Gastrocnemius medialis (tissue), 4 donors: ENCODE data around the gene CDK5RAP1. TPM values are rescaled to one million over a fixed set of nuclear protein-coding genes. Genes with fewer than 3 reads are reported as not detected.
"Not testable (repeated sequence)": the region's sequence is repeated elsewhere in the genome, so short reads cannot be mapped to it uniquely, and the experiment has no call there.

Experiments used
- ATAC-seq, 2 donors: fragments of 150-250 bp; one replicate each; pipeline ENCODE4 v1.9.1; 2016
- DNase-seq, 2 donors: peaks; one replicate each; pipeline ENCODE4 v3.0.0-alpha.2; 2019
- H3K27ac ChIP-seq, 4 donors: fragments of 200-600 bp; sonication (generic); 1 replicate in 1 of 4; 2 replicates in 3 of 4; pipeline ENCODE4 v1.5.1; 2016 to 2018; ENCODE audit warnings: mild to moderate bottlenecking in 2 of 4, moderate library complexity in 1 of 4
- H3K27me3 ChIP-seq, 3 donors: fragments of 200-600 bp; sonication (generic) in 2 of 3; 1 replicate in 1 of 3; 2 replicates in 2 of 3; pipeline versions ENCODE4 v1.5.1 to v1.6.0; 2016 to 2019; ENCODE audit warnings: mild to moderate bottlenecking in 1 of 3, moderate library complexity in 1 of 3
- H3K36me3 ChIP-seq, 2 donors: fragments of 200-600 bp; sonication (generic) in 1 of 2; one replicate each; pipeline ENCODE4 v1.5.1; 2017 to 2018
- H3K4me1 ChIP-seq, 2 donors: fragments of 200-600 bp; sonication (generic) in 1 of 2; one replicate each; pipeline ENCODE4 v1.5.1; 2016 to 2017; ENCODE audit warnings: mild to moderate bottlenecking in 2 of 2
- H3K4me3 ChIP-seq, 4 donors: fragments of 200-600 bp; sonication (generic) in 3 of 4; 1 replicate in 1 of 4; 2 replicates in 3 of 4; pipeline ENCODE4 v1.5.1; 2016 to 2019; ENCODE audit warnings: mild to moderate bottlenecking in 2 of 4
- H3K9me3 ChIP-seq, 3 donors: fragments of 200-600 bp; sonication (generic) in 2 of 3; 1 replicate in 1 of 3; 2 replicates in 2 of 3; pipeline ENCODE4 v1.5.1; 2016 to 2019
- CTCF ChIP-seq, 5 experiments: fragments of 450-650 bp in 3 of 5; fragments of 200-600 bp in 2 of 5; sonication (generic) in 2 of 5; IDR thresholded peaks in 4 of 5; conservative IDR thresholded peaks in 1 of 5; 1 replicate in 4 of 5; 2 replicates in 1 of 5; pipeline ENCODE4 v1.5.1; 2016 to 2019; ENCODE audit warnings: antibody characterized with exemption in 5 of 5, mild to moderate bottlenecking in 3 of 5, moderate library complexity in 3 of 5
- POLR2A ChIP-seq, 2 donors: fragments of 450-650 bp; IDR thresholded peaks; one replicate each; pipeline ENCODE4 v1.6.1; 2017; ENCODE audit warnings: antibody characterized with exemption in 2 of 2, mild to moderate bottlenecking in 2 of 2, moderate library complexity in 2 of 2
- in situ Hi-C, 4 donors: fragments of 200-750 bp; cut with MboI; loops; one replicate each; pipeline versions ENCODE4 v1.15.0 to v1.8.0; 2017; ENCODE audit warnings: low sequenced_read_pairs in 4 of 4
- intact Hi-C: fragments of 100-400 bp; cut with DNase I; formaldehyde crosslinking; loops from one replicate; pipeline ENCODE4 v1.15.1; 2023; ENCODE audit warnings: low total_unique reads
- total RNA-seq, 4 donors: library from RNA; depleted of rRNA; stranded (reverse); fragments of >200 nt; gene quantifications; one replicate each; pipeline versions ENCODE4 v1.1.0 to v1.2.3, GENCODE V29; 2016

The CDK5RAP1 gene
- total RNA-seq, 4 donors from 2014 or later = 23.2 to 27.6 (median 25.8) TPM

- ATAC-seq (peak; percentile 70), DNase-seq (peak; percentile 96 to 98)
- TF ChIP-seq CTCF (IDR thresholded peaks at IDR 0.05 in 4 of 5, conservative IDR thresholded peaks at IDR 0.05 in 1 of 5) (peak in 1 of 5 experiments; percentile 4), POLR2A (IDR thresholded peaks at IDR 0.05) (peak; percentile 94 to 95)
- intact Hi-C loops (loop anchor here (1.0 to 2.0 kb wide), 2 partner anchors 42 to 45 kb away; partner anchors contain the start of gene CDK5RAP1), in situ Hi-C loops (no loop called here)
- Histone ChIP-seq H3K4me1 (peaks cover 34 to 44% of the 10 kb centered on the region in 2 donors), H3K9me3 (no peaks in the 10 kb centered on the region), H3K36me3 (no peaks in the 10 kb centered on the region), H3K27ac (peak within 1 kb of the TSS; percentile 97 to 98 (median 98)), H3K4me3 (peak within 1 kb of the TSS; percentile 71 to 98 (median 78)), H3K27me3 (no peaks in the 10 kb centered on the region)
Measured at GRCh38 chr20:33443512-33444239, 42.4 kb upstream of the CDK5RAP1 start, which contains the start of gene SNTA1. TSS of gene SNTA1 (minus strand) at chr20:33443763. CDS start at chr20:33443620, 143 bp downstream.

- Histone ChIP-seq H3K27ac (peak overlapping the region; percentile 97 to 98 (median 98)), H3K27me3 (no peaks in the 10 kb centered on the region), H3K36me3 (no peaks in the 10 kb centered on the region), H3K4me3 (peak overlapping the region; percentile 71 to 98 (median 78)), H3K4me1 (peaks cover 34 to 47% of the 10 kb centered on the region in 2 donors), H3K9me3 (no peaks in the 10 kb centered on the region)
- peak in 1 of 2 donors; percentile 45 for DNase-seq
- in situ Hi-C loops (no loop called here), intact Hi-C loops (no loop called here)
- ATAC-seq = peak; percentile 23 to 31
- TF ChIP-seq POLR2A (IDR thresholded peaks at IDR 0.05) (no peak), CTCF (IDR thresholded peaks at IDR 0.05 in 4 of 5, conservative IDR thresholded peaks at IDR 0.05 in 1 of 5) (no peak)
Measured at GRCh38 chr20:33443006-33443511, 41.7 kb upstream of the CDK5RAP1 start.

- in situ Hi-C loops (no loop called here), intact Hi-C loops (no loop called here)
- DNase-seq = peak in 1 of 2 donors; percentile 43
- no peaks in the 10 kb centered on the region for H3K27me3 ChIP-seq
- ATAC-seq = peak; percentile 10
- peak overlapping the region; percentile 71 to 98 (median 78) for H3K4me3 ChIP-seq
- H3K36me3 ChIP-seq = no peaks in the 10 kb centered on the region
- TF ChIP-seq CTCF (IDR thresholded peaks at IDR 0.05 in 4 of 5, conservative IDR thresholded peaks at IDR 0.05 in 1 of 5) (no peak), POLR2A (IDR thresholded peaks at IDR 0.05) (peak in 1 of 2 donors; percentile 53)
- H3K9me3 ChIP-seq = no peaks in the 10 kb centered on the region
- H3K27ac ChIP-seq = peak overlapping the region; percentile 97 to 98 (median 98)
- peaks cover 37 to 51% of the 10 kb centered on the region in 2 donors for H3K4me1 ChIP-seq
Measured at GRCh38 chr20:33442136-33443005, 41.1 kb upstream of the CDK5RAP1 start.

GRCh38 chr20:33441142-33441955 lies 40.0 kb upstream of the CDK5RAP1 start:
- no peak for DNase-seq
- H3K9me3 ChIP-seq = no peaks in the 10 kb centered on the region
- no peaks in the 10 kb centered on the region for H3K27me3 ChIP-seq
- peak overlapping the region in 3 of 4 donors; percentile 71 to 83 (median 73) for H3K4me3 ChIP-seq
- ATAC-seq = no peak
- no peaks in the 10 kb centered on the region for H3K36me3 ChIP-seq
- intact Hi-C loops (no loop called here), in situ Hi-C loops (no loop called here)
- TF ChIP-seq POLR2A (IDR thresholded peaks at IDR 0.05) = no peak
- TF ChIP-seq CTCF (IDR thresholded peaks at IDR 0.05 in 4 of 5, conservative IDR thresholded peaks at IDR 0.05 in 1 of 5) = no peak
- peaks cover 37 to 53% of the 10 kb centered on the region in 2 donors for H3K4me1 ChIP-seq
- peak overlapping the region; percentile 97 to 98 (median 98) for H3K27ac ChIP-seq

GRCh38 chr20:33440562-33440961 lies 39.2 kb upstream of the CDK5RAP1 start:
- ATAC-seq, intact Hi-C loops, in situ Hi-C loops: not testable (repeated sequence)

More at GRCh38 chr20:33440562-33440961, 39.2 kb upstream of the CDK5RAP1 start:
- not testable (repeated sequence) for H3K36me3 ChIP-seq, H3K27me3 ChIP-seq, H3K9me3 ChIP-seq, DNase-seq
- Histone ChIP-seq H3K4me3 (peak overlapping the region in 1 of 4 donors; percentile 71), H3K27ac (peak overlapping the region; percentile 97 to 98 (median 98)), H3K4me1 (peaks cover 37 to 53% of the 10 kb centered on the region in 2 donors)
